Stimulated activated CD4-positive, alpha-beta T cell treated with anti-CD3 and anti-CD28 coated beads, Interleukin-2, amount 100 ng/mL, for 48 hours (primary cell): ENCODE results near the gene HPX.

ENCODE experiments used
- DNase-seq, 2 donors: peaks; one replicate each; pipeline ENCODE4 v3.0.0-alpha.2; 2020

The HPX gene

GRCh38 chr11:6389905-6390717 lies 50.7 kb downstream of the HPX start, which contains the start of gene SMPD1:
Gene SMPD1 (plus strand): TSS chr11:6390474. CDS start chr11:6390599, 125 bp downstream.
- DNase-seq = peak; percentile 87 to 93

DNA sequence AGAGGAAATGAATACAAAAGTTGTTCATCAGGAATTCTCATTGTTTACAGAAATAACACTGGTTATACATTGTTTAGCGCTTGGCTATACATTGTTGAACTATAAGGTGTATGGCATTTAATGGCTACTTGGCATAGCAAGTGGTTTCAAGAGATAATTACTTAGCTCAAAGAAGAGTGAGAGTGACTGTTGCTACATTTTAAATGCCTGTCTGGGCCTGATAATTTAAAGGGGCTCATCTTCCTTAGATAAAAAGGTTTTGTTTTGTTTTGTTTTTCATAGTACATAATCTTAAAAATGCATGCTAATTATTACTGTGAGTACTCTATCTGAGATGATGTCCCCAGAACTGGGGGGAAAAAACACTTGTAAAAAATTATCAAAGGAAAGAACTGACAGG lies 52.0 kb downstream of the HPX start:
- DNase-seq = no peak

GRCh38 chr11:6387811-6388599 lies 52.8 kb downstream of the HPX start:
- DNase-seq = no peak

GRCh38 chr11:6385046-6385777 lies 55.6 kb downstream of the HPX start:
- DNase-seq = no peak
